Liver (tissue), 9 donors: Measurements from ENCODE around the gene OTOGL. TPM values are rescaled to one million over a fixed set of nuclear protein-coding genes. Genes with fewer than 3 reads are reported as not detected.

Experiments
- DNase-seq: peaks from one replicate; pipeline ENCODE4 v3.0.0-alpha.2; 2017; ENCODE audit warnings: low spot score
- H3K27ac ChIP-seq, 2 donors: one replicate each; pipeline ENCODE4 v1.7.0; 2013; ENCODE audit warnings: inconsistent platforms in 2 of 2, low read length in 2 of 2, control low read depth in 1 of 2, low read depth in 1 of 2, mild to moderate bottlenecking in 1 of 2
- H3K27me3 ChIP-seq, 4 donors: one replicate each; pipeline versions ENCODE4 v1.6.1 to v1.7.0; 2013; ENCODE audit warnings: low read length in 3 of 4, inconsistent platforms in 1 of 4, mild to moderate bottlenecking in 1 of 4, moderate library complexity in 1 of 4; ENCODE audit not compliant: control insufficient read depth in 4 of 4, insufficient read depth in 4 of 4
- H3K36me3 ChIP-seq, 4 donors: one replicate each; pipeline versions ENCODE4 v1.6.1 to v1.7.0; 2013; ENCODE audit warnings: low read length in 3 of 4, mild to moderate bottlenecking in 3 of 4, low read depth in 1 of 4, moderate library complexity in 1 of 4; ENCODE audit not compliant: control insufficient read depth in 4 of 4, insufficient read depth in 3 of 4
- H3K4me1 ChIP-seq, 4 donors: one replicate each; pipeline versions ENCODE4 v1.6.1 to v1.7.0; 2013; ENCODE audit warnings: low read length in 3 of 4, mild to moderate bottlenecking in 3 of 4, moderate library complexity in 1 of 4; ENCODE audit not compliant: control insufficient read depth in 4 of 4, insufficient read depth in 4 of 4
- H3K4me3 ChIP-seq, 3 donors: one replicate each; pipeline versions ENCODE4 v1.6.1 to v1.7.0; 2013; ENCODE audit warnings: low read length in 3 of 3, control low read depth in 1 of 3, low read depth in 1 of 3, mild to moderate bottlenecking in 1 of 3
- H3K9ac ChIP-seq, 2 donors: one replicate each; pipeline ENCODE4 v1.7.0; 2013; ENCODE audit warnings: low read length in 2 of 2, mild to moderate bottlenecking in 2 of 2, moderate library complexity in 2 of 2, control low read depth in 1 of 2, low read depth in 1 of 2
- H3K9me3 ChIP-seq, 4 donors: one replicate each; pipeline versions ENCODE4 v1.6.1 to v1.7.0; 2013; ENCODE audit warnings: low read length in 3 of 4; ENCODE audit not compliant: control insufficient read depth in 4 of 4
- ATF3 ChIP-seq: IDR thresholded peaks from 2 replicates; pipeline ENCODE4 v1.6.1; 2016; ENCODE audit warnings: antibody characterized with exemption
- EGR1 ChIP-seq, 2 donors: IDR thresholded peaks; 2 replicates each; pipeline ENCODE4 v1.6.1; 2016 to 2018; ENCODE audit warnings: antibody characterized with exemption in 2 of 2, low read depth in 2 of 2
- FOXA2 ChIP-seq: IDR thresholded peaks from 2 replicates; pipeline ENCODE4 v1.6.1; 2016; ENCODE audit warnings: antibody characterized with exemption
- HNF4A ChIP-seq, 2 donors: conservative IDR thresholded peaks; 2 replicates each; pipeline ENCODE4 v1.6.1; 2016; ENCODE audit warnings: antibody characterized with exemption in 2 of 2, mild to moderate bottlenecking in 2 of 2
- HNF4G ChIP-seq: IDR thresholded peaks from 2 replicates; pipeline ENCODE4 v1.6.1; 2016; ENCODE audit warnings: antibody characterized with exemption
- JUND ChIP-seq, 2 donors: IDR thresholded peaks; 2 replicates each; pipeline ENCODE4 v1.6.1; 2016; ENCODE audit warnings: antibody characterized with exemption in 2 of 2
- MAX ChIP-seq: IDR thresholded peaks from 2 replicates; pipeline ENCODE4 v1.6.1; 2016; ENCODE audit warnings: antibody characterized with exemption
- NR2F2 ChIP-seq: IDR thresholded peaks from 2 replicates; pipeline ENCODE4 v1.6.1; 2016; ENCODE audit warnings: antibody characterized with exemption
- RAD21 ChIP-seq, 2 donors: IDR thresholded peaks; 2 replicates each; pipeline ENCODE4 v1.6.1; 2016; ENCODE audit warnings: antibody characterized with exemption in 2 of 2, mild to moderate bottlenecking in 2 of 2
- REST ChIP-seq: IDR thresholded peaks from 2 replicates; pipeline ENCODE4 v1.6.1; 2016; ENCODE audit warnings: antibody characterized with exemption, mild to moderate bottlenecking
- RXRA ChIP-seq, 2 donors: IDR thresholded peaks; 2 replicates each; pipeline ENCODE4 v1.6.1; 2017 to 2018; ENCODE audit warnings: antibody characterized with exemption in 2 of 2, mild to moderate bottlenecking in 1 of 2
- TAF1 ChIP-seq: conservative IDR thresholded peaks from 2 replicates; pipeline ENCODE4 v1.6.1; 2016; ENCODE audit warnings: antibody characterized with exemption, mild to moderate bottlenecking
- YY1 ChIP-seq: IDR thresholded peaks from 2 replicates; pipeline ENCODE4 v1.6.1; 2016; ENCODE audit warnings: antibody characterized with exemption, mild to moderate bottlenecking
- ZBTB33 ChIP-seq: IDR thresholded peaks from 2 replicates; pipeline ENCODE4 v1.6.1; 2016; ENCODE audit warnings: antibody characterized with exemption
- WGBS: extraction: QIAGEN DNeasy Blood & Tissue Kit; methylation state at CpG from one replicate; pipeline ENCODE4 v1.1.7; 2013; 5-methylcytosine and 5-hydroxymethylcytosine counted together
- polyA plus RNA-seq, 2 donors: library from polyadenylated mRNA; stranded (reverse) in 1 of 2; unstranded in 1 of 2; fragments of 200-250 nt in 1 of 2; fragments of >200 nt in 1 of 2; fragmentation: Nextera tagmentation in 1 of 2; extraction: Ambion mirVana in 1 of 2; gene quantifications; one replicate each; pipeline versions ENCODE4 v1.2.1 to v1.2.3, GENCODE V29; 2013 to 2015
- total RNA-seq, 2 donors: library from RNA; depleted of rRNA; stranded (reverse); fragments of >200 nt; gene quantifications; one replicate each; pipeline ENCODE4 v1.2.3, GENCODE V29; 2014
- donor health status: healthy.
- donor health status: healthy.
- donor health status: healthy.
- donor health status: healthy.
- donor health status: healthy.

Gene OTOGL
- total and polyA plus RNA-seq, 4 donors: 0.01 to 0.09 (median 0.08) TPM; not detected in 1

GRCh38 chr12:80260269-80260668 lies 160.9 kb downstream of the OTOGL start:
- H3K4me3 ChIP-seq: no peak overlapping the region
- no peak for DNase-seq
- no peak overlapping the region for H3K9ac ChIP-seq
- no peaks in the 10 kb centered on the region for H3K36me3 ChIP-seq
- TF ChIP-seq RAD21 (IDR thresholded peaks at IDR 0.05) (no peak), RXRA (IDR thresholded peaks at IDR 0.05) (no peak), HNF4A (conservative IDR thresholded peaks at IDR 0.05) (no peak), JUND (IDR thresholded peaks at IDR 0.05) (no peak), TAF1 (no peak), ZBTB33 (no peak), MAX (no peak), HNF4G (no peak), YY1 (no peak), NR2F2 (no peak), ATF3 (no peak), EGR1 (IDR thresholded peaks at IDR 0.05; ENCODE audit: low read depth in 2 of 2) (no peak), REST (no peak), FOXA2 (no peak)
- H3K27ac ChIP-seq: no peak overlapping the region
- no peaks in the 10 kb centered on the region for H3K9me3 ChIP-seq
- peaks cover 0 to 2% (median 0%) of the 10 kb centered on the region in 4 donors for H3K27me3 ChIP-seq
- 35% methylated on average over 4 of the region's 4 CpGs for WGBS
- H3K4me1 ChIP-seq: no peaks in the 10 kb centered on the region

GRCh38 chr12:80261403-80261802 lies 162.1 kb downstream of the OTOGL start:
- Histone ChIP-seq H3K4me1 (no peaks in the 10 kb centered on the region), H3K36me3 (no peaks in the 10 kb centered on the region), H3K27ac (no peak overlapping the region), H3K9me3 (no peaks in the 10 kb centered on the region), H3K27me3 (peaks cover 0 to 2% (median 0%) of the 10 kb centered on the region in 4 donors), H3K4me3 (no peak overlapping the region), H3K9ac (no peak overlapping the region)
- TF ChIP-seq NR2F2 (no peak), ATF3 (no peak)
- DNase-seq: no peak
- WGBS: 76% methylated on average over 3 of the region's 3 CpGs
